Measurements from ENCODE around the gene PIEZO2.

Gene PIEZO2

DNA sequence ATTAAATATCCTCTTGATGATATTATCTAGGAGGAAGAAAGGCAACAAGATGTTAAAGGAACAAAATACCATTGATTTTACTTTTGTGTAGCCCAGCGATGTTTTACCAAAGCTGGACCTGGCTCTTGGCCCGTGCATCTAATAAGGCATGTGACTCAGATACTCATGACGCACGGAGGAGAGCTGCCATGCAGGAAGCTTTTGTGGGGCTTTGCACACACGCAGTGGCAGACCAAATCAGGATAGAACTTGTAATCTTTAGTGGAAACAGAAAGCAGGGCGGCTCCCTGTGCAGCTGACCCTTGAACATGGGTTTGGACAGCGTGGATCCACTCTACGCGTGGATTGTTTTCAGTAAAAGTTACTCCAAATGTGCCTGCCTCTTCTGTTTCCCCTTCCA, 433.6 kb downstream of the PIEZO2 start:
- H4K20me1 ChIP-seq (ENCODE audit: insufficient read depth, low read length) = no peaks in the 10 kb centered on the region
- H3K9me3 ChIP-seq (ENCODE audit: low read length) = no peaks in the 10 kb centered on the region
- no peak overlapping the region for H3K4me3 ChIP-seq (ENCODE audit: low read depth, low read length, poor library complexity, severe bottlenecking)
- H3K27me3 ChIP-seq (ENCODE audit: insufficient read depth, low read length) = no peaks in the 10 kb centered on the region
- H3K9me2 ChIP-seq (ENCODE audit: low read depth, low read length) = no peaks in the 10 kb centered on the region
- H3K4me2 ChIP-seq (ENCODE audit: low read length) = no peak overlapping the region
- no peaks in the 10 kb centered on the region for H3K4me1 ChIP-seq (ENCODE audit: insufficient read depth, low read length, severe bottlenecking)
- H2AFZ ChIP-seq (ENCODE audit: low read length) = no peak overlapping the region
- no peak overlapping the region for H3K9ac ChIP-seq (ENCODE audit: low read length)
- no peaks in the 10 kb centered on the region for H3K36me3 ChIP-seq (ENCODE audit: insufficient read depth, low read length)
- no peak overlapping the region for H3K27ac ChIP-seq (ENCODE audit: low read depth, low read length, poor library complexity, severe bottlenecking)
- no peaks in the 10 kb centered on the region for H3F3A ChIP-seq (ENCODE audit: insufficient read depth, low read length)
- TF ChIP-seq, protein P1, sequence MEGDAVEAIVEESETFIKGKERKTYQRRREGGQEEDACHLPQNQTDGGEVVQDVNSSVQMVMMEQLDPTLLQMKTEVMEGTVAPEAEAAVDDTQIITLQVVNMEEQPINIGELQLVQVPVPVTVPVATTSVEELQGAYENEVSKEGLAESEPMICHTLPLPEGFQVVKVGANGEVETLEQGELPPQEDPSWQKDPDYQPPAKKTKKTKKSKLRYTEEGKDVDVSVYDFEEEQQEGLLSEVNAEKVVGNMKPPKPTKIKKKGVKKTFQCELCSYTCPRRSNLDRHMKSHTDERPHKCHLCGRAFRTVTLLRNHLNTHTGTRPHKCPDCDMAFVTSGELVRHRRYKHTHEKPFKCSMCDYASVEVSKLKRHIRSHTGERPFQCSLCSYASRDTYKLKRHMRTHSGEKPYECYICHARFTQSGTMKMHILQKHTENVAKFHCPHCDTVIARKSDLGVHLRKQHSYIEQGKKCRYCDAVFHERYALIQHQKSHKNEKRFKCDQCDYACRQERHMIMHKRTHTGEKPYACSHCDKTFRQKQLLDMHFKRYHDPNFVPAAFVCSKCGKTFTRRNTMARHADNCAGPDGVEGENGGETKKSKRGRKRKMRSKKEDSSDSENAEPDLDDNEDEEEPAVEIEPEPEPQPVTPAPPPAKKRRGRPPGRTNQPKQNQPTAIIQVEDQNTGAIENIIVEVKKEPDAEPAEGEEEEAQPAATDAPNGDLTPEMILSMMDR (IDR thresholded peaks at IDR 0.05; ENCODE audit: low read length) = no peak
- TF ChIP-seq EZH2 (IDR thresholded peaks at IDR 0.05; ENCODE audit: borderline replicate concordance, low read length) = no peak
- H3K79me2 ChIP-seq (ENCODE audit: insufficient read depth, low read length) = no peaks in the 10 kb centered on the region

DNA sequence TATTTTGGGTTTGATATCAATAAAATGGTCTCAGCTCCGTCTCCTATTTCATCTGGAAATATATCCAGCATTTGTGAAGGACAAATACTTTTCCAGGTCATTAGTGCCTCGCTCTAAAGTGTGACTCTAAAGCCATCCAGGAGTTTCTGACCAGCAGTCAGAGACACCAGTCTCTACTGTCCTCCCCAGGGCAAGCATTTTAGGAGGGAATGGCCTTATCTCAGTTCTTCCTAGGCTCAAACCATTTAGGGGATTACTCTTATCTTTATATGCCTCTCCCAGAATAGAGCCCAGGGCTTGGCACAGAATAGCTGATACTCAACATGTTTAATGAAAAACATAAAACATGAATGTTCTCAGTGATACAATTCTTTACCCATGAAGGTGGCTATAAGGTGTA, 436.0 kb downstream of the PIEZO2 start:
- Histone ChIP-seq H3K27me3 (ENCODE audit: insufficient read depth, low read length) (no peaks in the 10 kb centered on the region), H3K27ac (ENCODE audit: low read depth, low read length, poor library complexity, severe bottlenecking) (no peak overlapping the region), H4K20me1 (ENCODE audit: insufficient read depth, low read length) (no peaks in the 10 kb centered on the region), H3K36me3 (ENCODE audit: insufficient read depth, low read length) (no peaks in the 10 kb centered on the region), H3K4me1 (ENCODE audit: insufficient read depth, low read length, severe bottlenecking) (no peaks in the 10 kb centered on the region), H3K9ac (ENCODE audit: low read length) (no peak overlapping the region), H3K4me3 (ENCODE audit: low read depth, low read length, poor library complexity, severe bottlenecking) (no peak overlapping the region), H2AFZ (ENCODE audit: low read length) (no peak overlapping the region), H3K79me2 (ENCODE audit: insufficient read depth, low read length) (no peaks in the 10 kb centered on the region), H3F3A (ENCODE audit: insufficient read depth, low read length) (no peaks in the 10 kb centered on the region), H3K4me2 (ENCODE audit: low read length) (no peak overlapping the region), H3K9me3 (ENCODE audit: low read length) (no peaks in the 10 kb centered on the region), H3K9me2 (ENCODE audit: low read depth, low read length) (no peaks in the 10 kb centered on the region)
- no peak for TF ChIP-seq EZH2 (IDR thresholded peaks at IDR 0.05; ENCODE audit: borderline replicate concordance, low read length)
- TF ChIP-seq, protein P1 (IDR thresholded peaks at IDR 0.05; ENCODE audit: low read length) = no peak

DNA sequence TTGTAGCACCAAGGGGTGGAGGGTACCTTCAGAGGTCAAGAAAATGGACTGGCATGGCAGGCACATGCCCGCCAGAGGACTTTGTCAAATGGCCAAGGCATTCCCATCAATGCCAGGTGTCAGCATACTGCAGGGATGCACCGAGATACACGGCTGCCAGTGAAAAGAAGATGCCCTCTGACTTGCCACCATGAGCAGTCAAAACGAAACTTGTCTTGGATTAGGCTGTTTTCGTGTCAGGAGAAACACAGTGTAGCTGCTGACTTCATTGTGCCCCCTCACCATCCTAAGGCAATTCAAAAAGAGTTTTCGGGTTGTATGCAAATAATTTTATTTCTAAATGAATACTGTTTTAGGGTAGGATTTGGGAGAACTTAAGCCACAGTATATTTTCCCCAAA, 442.1 kb downstream of the PIEZO2 start:
- no peaks in the 10 kb centered on the region for H3K36me3 ChIP-seq (ENCODE audit: insufficient read depth, low read length)
- H3K27ac ChIP-seq (ENCODE audit: low read depth, low read length, poor library complexity, severe bottlenecking) = no peak overlapping the region
- H3K27me3 ChIP-seq (ENCODE audit: insufficient read depth, low read length) = peaks cover 12% of the 10 kb centered on the region; the same call in 1 of the 2 replicates
- no peaks in the 10 kb centered on the region for H4K20me1 ChIP-seq (ENCODE audit: insufficient read depth, low read length)
- no peak for TF ChIP-seq EZH2 (IDR thresholded peaks at IDR 0.05; ENCODE audit: borderline replicate concordance, low read length)
- TF ChIP-seq, protein P1 (IDR thresholded peaks at IDR 0.05; ENCODE audit: low read length) = no peak
- no peaks in the 10 kb centered on the region for H3K4me1 ChIP-seq (ENCODE audit: insufficient read depth, low read length, severe bottlenecking)
- H3K4me2 ChIP-seq (ENCODE audit: low read length) = no peak overlapping the region
- no peaks in the 10 kb centered on the region for H3K9me2 ChIP-seq (ENCODE audit: low read depth, low read length)
- no peak overlapping the region for H2AFZ ChIP-seq (ENCODE audit: low read length)
- H3F3A ChIP-seq (ENCODE audit: insufficient read depth, low read length) = no peaks in the 10 kb centered on the region; the same call in 1 of the 2 replicates
- no peaks in the 10 kb centered on the region for H3K79me2 ChIP-seq (ENCODE audit: insufficient read depth, low read length)
- no peak overlapping the region for H3K9ac ChIP-seq (ENCODE audit: low read length)
- no peaks in the 10 kb centered on the region for H3K9me3 ChIP-seq (ENCODE audit: low read length)
- H3K4me3 ChIP-seq (ENCODE audit: low read depth, low read length, poor library complexity, severe bottlenecking) = no peak overlapping the region

All from OCI-LY1 (cell line).